ENCODE data around the gene CTNNA2.

Gene CTNNA2

GRCh38 chr2:79714283-79714682 lies 201.4 kb downstream of the CTNNA2 start:
- DNase-seq: no peak

- no peak for DNase-seq
Observed at GRCh38 chr2:79715338-79715737, 202.5 kb downstream of the CTNNA2 start.

- no peak for DNase-seq
Observed at GRCh38 chr2:79716266-79716665, 203.4 kb downstream of the CTNNA2 start.

GRCh38 chr2:79717364-79718007 lies 204.6 kb downstream of the CTNNA2 start:
- no peak for DNase-seq

- DNase-seq: no peak
Observed at GRCh38 chr2:79721061-79721460, 208.2 kb downstream of the CTNNA2 start.

GRCh38 chr2:79721966-79722365 lies 209.1 kb downstream of the CTNNA2 start:
- no peak for DNase-seq

GRCh38 chr2:79723830-79724229 lies 211.0 kb downstream of the CTNNA2 start:
- no peak for DNase-seq

GRCh38 chr2:79729532-79729931 lies 216.7 kb downstream of the CTNNA2 start:
- DNase-seq: no peak

GRCh38 chr2:79734518-79734917 lies 221.7 kb downstream of the CTNNA2 start:
- DNase-seq: no peak

- DNase-seq: no peak
Observed at GRCh38 chr2:79740879-79741443, 228.1 kb downstream of the CTNNA2 start.

GRCh38 chr2:79750321-79750720 lies 237.5 kb downstream of the CTNNA2 start:
- no peak for DNase-seq

- DNase-seq: no peak
Observed at GRCh38 chr2:79757526-79757925, 244.7 kb downstream of the CTNNA2 start.

GRCh38 chr2:79758042-79758441 lies 245.2 kb downstream of the CTNNA2 start:
- DNase-seq: no peak

GRCh38 chr2:79758749-79759282 lies 246.0 kb downstream of the CTNNA2 start:
- no peak for DNase-seq

- DNase-seq: no peak
Observed at GRCh38 chr2:79770926-79771325, 258.1 kb downstream of the CTNNA2 start.

GRCh38 chr2:79771493-79771892 lies 258.6 kb downstream of the CTNNA2 start:
- DNase-seq: no peak

GRCh38 chr2:79774016-79774415 lies 261.2 kb downstream of the CTNNA2 start:
- no peak for DNase-seq

GRCh38 chr2:79776461-79776860 lies 263.6 kb downstream of the CTNNA2 start:
- DNase-seq: no peak

GRCh38 chr2:79780781-79781180 lies 267.9 kb downstream of the CTNNA2 start:
- no peak for DNase-seq

- DNase-seq: no peak
Observed at GRCh38 chr2:79782576-79783452, 270.0 kb downstream of the CTNNA2 start.

- DNase-seq: peak; percentile 70 to 80
Observed at GRCh38 chr2:79788952-79789651, 276.3 kb downstream of the CTNNA2 start.

GRCh38 chr2:79789811-79790210 lies 277.0 kb downstream of the CTNNA2 start:
- DNase-seq: no peak

GRCh38 chr2:79792090-79792489 lies 279.2 kb downstream of the CTNNA2 start:
- DNase-seq: peak; percentile 80 to 81

Measured in NCI-H526 (cell line).